ENCODE results near the gene SPDYE3.

The SPDYE3 gene

GRCh38 chr7:100367251-100367620 is 59.7 kb downstream of the SPDYE3 start:
- H3K36me3 ChIP-seq, result peaks cover 17% of the 10 kb centered on the region
- no peak for DNase-seq

GRCh38 chr7:100367676-100368613 is 60.4 kb downstream of the SPDYE3 start:
- TF ChIP-seq, protein P1, sequence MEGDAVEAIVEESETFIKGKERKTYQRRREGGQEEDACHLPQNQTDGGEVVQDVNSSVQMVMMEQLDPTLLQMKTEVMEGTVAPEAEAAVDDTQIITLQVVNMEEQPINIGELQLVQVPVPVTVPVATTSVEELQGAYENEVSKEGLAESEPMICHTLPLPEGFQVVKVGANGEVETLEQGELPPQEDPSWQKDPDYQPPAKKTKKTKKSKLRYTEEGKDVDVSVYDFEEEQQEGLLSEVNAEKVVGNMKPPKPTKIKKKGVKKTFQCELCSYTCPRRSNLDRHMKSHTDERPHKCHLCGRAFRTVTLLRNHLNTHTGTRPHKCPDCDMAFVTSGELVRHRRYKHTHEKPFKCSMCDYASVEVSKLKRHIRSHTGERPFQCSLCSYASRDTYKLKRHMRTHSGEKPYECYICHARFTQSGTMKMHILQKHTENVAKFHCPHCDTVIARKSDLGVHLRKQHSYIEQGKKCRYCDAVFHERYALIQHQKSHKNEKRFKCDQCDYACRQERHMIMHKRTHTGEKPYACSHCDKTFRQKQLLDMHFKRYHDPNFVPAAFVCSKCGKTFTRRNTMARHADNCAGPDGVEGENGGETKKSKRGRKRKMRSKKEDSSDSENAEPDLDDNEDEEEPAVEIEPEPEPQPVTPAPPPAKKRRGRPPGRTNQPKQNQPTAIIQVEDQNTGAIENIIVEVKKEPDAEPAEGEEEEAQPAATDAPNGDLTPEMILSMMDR (IDR thresholded peaks at IDR 0.05; ENCODE audit: low read depth, low read length), result no peak

More at GRCh38 chr7:100367251-100367620, 59.7 kb downstream of the SPDYE3 start:
- H3K27me3 ChIP-seq, result no peaks in the 10 kb centered on the region
- no peaks in the 10 kb centered on the region for H3K9me3 ChIP-seq
- no peaks in the 10 kb centered on the region; the same call in 1 of the 2 replicates for H3K4me1 ChIP-seq
- no peak overlapping the region for H3K4me3 ChIP-seq (ENCODE audit: low read depth, low read length)
- TF ChIP-seq, protein P1 (IDR thresholded peaks at IDR 0.05; ENCODE audit: low read depth, low read length), result no peak

GRCh38 chr7:100369105-100369504 is 61.6 kb downstream of the SPDYE3 start:
- Histone ChIP-seq H3K36me3 (peaks cover 6% of the 10 kb centered on the region; the same call in 1 of the 2 replicates), H3K4me3 (ENCODE audit: low read depth, low read length) (no peak overlapping the region), H3K9me3 (no peaks in the 10 kb centered on the region), H3K4me1 (no peaks in the 10 kb centered on the region; the same call in 1 of the 2 replicates), H3K27me3 (no peaks in the 10 kb centered on the region)
- DNase-seq, result no peak
- TF ChIP-seq, protein P1 (IDR thresholded peaks at IDR 0.05; ENCODE audit: low read depth, low read length), result no peak

More at GRCh38 chr7:100367676-100368613, 60.4 kb downstream of the SPDYE3 start:
- Histone ChIP-seq H3K4me1 (no peaks in the 10 kb centered on the region; the same call in 1 of the 2 replicates), H3K27me3 (no peaks in the 10 kb centered on the region), H3K9me3 (no peaks in the 10 kb centered on the region), H3K4me3 (ENCODE audit: low read depth, low read length) (no peak overlapping the region), H3K36me3 (peaks cover 12% of the 10 kb centered on the region)
- no peak for DNase-seq

GRCh38 chr7:100370303-100370702 is 62.8 kb downstream of the SPDYE3 start:
- TF ChIP-seq, protein P1 (IDR thresholded peaks at IDR 0.05; ENCODE audit: low read depth, low read length), result no peak
- no peak for DNase-seq
- Histone ChIP-seq H3K9me3 (no peaks in the 10 kb centered on the region), H3K4me3 (ENCODE audit: low read depth, low read length) (no peak overlapping the region), H3K4me1 (no peaks in the 10 kb centered on the region; the same call in 1 of the 2 replicates), H3K27me3 (no peaks in the 10 kb centered on the region), H3K36me3 (peaks cover 6% of the 10 kb centered on the region; the same call in 1 of the 2 replicates)

- TF ChIP-seq, protein P1 (IDR thresholded peaks at IDR 0.05; ENCODE audit: low read depth, low read length), result no peak
- H3K4me3 ChIP-seq (ENCODE audit: low read depth, low read length), result no peak overlapping the region
- no peak for DNase-seq
- H3K9me3 ChIP-seq, result no peaks in the 10 kb centered on the region
- H3K4me1 ChIP-seq, result no peaks in the 10 kb centered on the region; the same call in 1 of the 2 replicates
- H3K36me3 ChIP-seq, result peaks cover 6% of the 10 kb centered on the region; the same call in 1 of the 2 replicates
- no peaks in the 10 kb centered on the region for H3K27me3 ChIP-seq
These were observed 63.2 kb downstream of the SPDYE3 start for GRCh38 chr7:100370746-100371145.
